Lower leg skin (tissue), 3 donors: ENCODE measurements around the gene EPG5.

Experiments
- POLR2A ChIP-seq, 2 donors: fragments of 450-650 bp; IDR thresholded peaks; one replicate each; pipeline ENCODE4 v1.6.1; 2016 to 2017; ENCODE audit warnings: antibody characterized with exemption in 2 of 2, mild to moderate bottlenecking in 1 of 2, moderate library complexity in 1 of 2
- TF ChIP-seq, protein P1 (sequence below), 3 donors: fragments of 450-650 bp; IDR thresholded peaks; one replicate each; pipeline ENCODE4 v1.5.1; 2016; ENCODE audit warnings: antibody characterized with exemption in 3 of 3, mild to moderate bottlenecking in 3 of 3, moderate library complexity in 2 of 3

- TF ChIP-seq POLR2A (IDR thresholded peaks at IDR 0.05): no peak
- TF ChIP-seq, protein P1, sequence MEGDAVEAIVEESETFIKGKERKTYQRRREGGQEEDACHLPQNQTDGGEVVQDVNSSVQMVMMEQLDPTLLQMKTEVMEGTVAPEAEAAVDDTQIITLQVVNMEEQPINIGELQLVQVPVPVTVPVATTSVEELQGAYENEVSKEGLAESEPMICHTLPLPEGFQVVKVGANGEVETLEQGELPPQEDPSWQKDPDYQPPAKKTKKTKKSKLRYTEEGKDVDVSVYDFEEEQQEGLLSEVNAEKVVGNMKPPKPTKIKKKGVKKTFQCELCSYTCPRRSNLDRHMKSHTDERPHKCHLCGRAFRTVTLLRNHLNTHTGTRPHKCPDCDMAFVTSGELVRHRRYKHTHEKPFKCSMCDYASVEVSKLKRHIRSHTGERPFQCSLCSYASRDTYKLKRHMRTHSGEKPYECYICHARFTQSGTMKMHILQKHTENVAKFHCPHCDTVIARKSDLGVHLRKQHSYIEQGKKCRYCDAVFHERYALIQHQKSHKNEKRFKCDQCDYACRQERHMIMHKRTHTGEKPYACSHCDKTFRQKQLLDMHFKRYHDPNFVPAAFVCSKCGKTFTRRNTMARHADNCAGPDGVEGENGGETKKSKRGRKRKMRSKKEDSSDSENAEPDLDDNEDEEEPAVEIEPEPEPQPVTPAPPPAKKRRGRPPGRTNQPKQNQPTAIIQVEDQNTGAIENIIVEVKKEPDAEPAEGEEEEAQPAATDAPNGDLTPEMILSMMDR (IDR thresholded peaks at IDR 0.05): no peak
These were observed 105.2 kb downstream of the EPG5 start for GRCh38 chr18:45861926-45862325.
